ENCODE results near the gene NDUFS1. TPM values are rescaled to one million over a fixed set of nuclear protein-coding genes. Genes with fewer than 3 reads are reported as not detected.

The NDUFS1 gene
- total and polyA plus RNA-seq, 9 donors: 17.3 to 86.7 (median 58.3) TPM

GRCh38 chr2:206149330-206149729 is 9.9 kb downstream of the NDUFS1 start:
- H3K27me3 ChIP-seq: no peaks in the 10 kb centered on the region
- H3K9me3 ChIP-seq: no peaks in the 10 kb centered on the region
- intact Hi-C loops (cut with DNase I): no loop called here
- no peak overlapping the region for H3K27ac ChIP-seq
- no peaks in the 10 kb centered on the region for H3K36me3 ChIP-seq
- no peak overlapping the region for H3K4me3 ChIP-seq
- TF ChIP-seq, protein P1, sequence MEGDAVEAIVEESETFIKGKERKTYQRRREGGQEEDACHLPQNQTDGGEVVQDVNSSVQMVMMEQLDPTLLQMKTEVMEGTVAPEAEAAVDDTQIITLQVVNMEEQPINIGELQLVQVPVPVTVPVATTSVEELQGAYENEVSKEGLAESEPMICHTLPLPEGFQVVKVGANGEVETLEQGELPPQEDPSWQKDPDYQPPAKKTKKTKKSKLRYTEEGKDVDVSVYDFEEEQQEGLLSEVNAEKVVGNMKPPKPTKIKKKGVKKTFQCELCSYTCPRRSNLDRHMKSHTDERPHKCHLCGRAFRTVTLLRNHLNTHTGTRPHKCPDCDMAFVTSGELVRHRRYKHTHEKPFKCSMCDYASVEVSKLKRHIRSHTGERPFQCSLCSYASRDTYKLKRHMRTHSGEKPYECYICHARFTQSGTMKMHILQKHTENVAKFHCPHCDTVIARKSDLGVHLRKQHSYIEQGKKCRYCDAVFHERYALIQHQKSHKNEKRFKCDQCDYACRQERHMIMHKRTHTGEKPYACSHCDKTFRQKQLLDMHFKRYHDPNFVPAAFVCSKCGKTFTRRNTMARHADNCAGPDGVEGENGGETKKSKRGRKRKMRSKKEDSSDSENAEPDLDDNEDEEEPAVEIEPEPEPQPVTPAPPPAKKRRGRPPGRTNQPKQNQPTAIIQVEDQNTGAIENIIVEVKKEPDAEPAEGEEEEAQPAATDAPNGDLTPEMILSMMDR (IDR thresholded peaks at IDR 0.05): no peak
- TF ChIP-seq POLR2A (IDR thresholded peaks at IDR 0.05) (no peak), EP300 (IDR thresholded peaks at IDR 0.05) (no peak)
- peaks cover 1% of the 10 kb centered on the region for H3K4me1 ChIP-seq (ENCODE audit: insufficient read depth)
- DNase-seq: no peak
- 91 to 97% (median 94%) methylated on average over 1 of the region's 1 CpG for WGBS, 3 donors

DNA sequence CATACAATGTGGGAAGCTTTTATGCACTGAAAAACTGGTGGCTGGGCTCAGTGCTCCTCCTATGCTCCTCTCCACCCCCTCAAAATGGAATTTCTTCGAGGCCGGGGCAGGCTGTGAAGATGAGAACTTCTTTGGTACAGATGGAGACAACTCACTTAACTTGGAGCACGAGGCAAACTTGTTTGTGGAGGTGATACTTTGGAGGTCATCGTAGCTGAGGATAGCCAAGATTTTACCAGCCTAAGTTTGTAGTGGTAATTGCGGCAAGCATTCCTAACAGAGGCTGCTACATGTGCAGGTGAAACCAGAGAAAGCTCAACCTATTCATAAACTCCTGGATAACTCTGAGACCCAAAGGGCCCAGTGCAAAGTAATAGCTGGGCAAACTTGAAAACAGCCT is 13.6 kb downstream of the NDUFS1 start:
- no peak for TF ChIP-seq EP300 (IDR thresholded peaks at IDR 0.05)
- TF ChIP-seq, protein P1 (IDR thresholded peaks at IDR 0.05): no peak
- no peak for TF ChIP-seq POLR2A (IDR thresholded peaks at IDR 0.05)
- WGBS, 3 donors: 55 to 62% (median 58%) methylated on average over 5 of the region's 5 CpGs
- Histone ChIP-seq H3K4me3 (no peak overlapping the region), H3K9me3 (no peaks in the 10 kb centered on the region), H3K36me3 (no peaks in the 10 kb centered on the region), H3K27me3 (no peaks in the 10 kb centered on the region), H3K4me1 (ENCODE audit: insufficient read depth) (no peaks in the 10 kb centered on the region), H3K27ac (no peak overlapping the region)
- intact Hi-C loops (cut with DNase I): no loop called here
- DNase-seq: no peak

- WGBS, 3 donors: 90 to 100% (median 95%) methylated on average over 2 of the region's 2 CpGs
- intact Hi-C loops (cut with DNase I): no loop called here
- H3K4me1 ChIP-seq (ENCODE audit: insufficient read depth): no peaks in the 10 kb centered on the region
- H3K9me3 ChIP-seq: no peaks in the 10 kb centered on the region
- H3K4me3 ChIP-seq: no peak overlapping the region
- no peaks in the 10 kb centered on the region for H3K36me3 ChIP-seq
- TF ChIP-seq POLR2A (IDR thresholded peaks at IDR 0.05) (no peak), EP300 (IDR thresholded peaks at IDR 0.05) (no peak)
- TF ChIP-seq, protein P1 (IDR thresholded peaks at IDR 0.05): no peak
- DNase-seq: no peak
- no peaks in the 10 kb centered on the region for H3K27me3 ChIP-seq
- no peak overlapping the region for H3K27ac ChIP-seq
These were observed 14.9 kb downstream of the NDUFS1 start for GRCh38 chr2:206144383-206144782.

GRCh38 chr2:206143451-206143850 is 15.8 kb downstream of the NDUFS1 start:
- WGBS, 3 donors: 93 to 97% (median 96%) methylated on average over 4 of the region's 4 CpGs
- no peaks in the 10 kb centered on the region for H3K4me1 ChIP-seq (ENCODE audit: insufficient read depth)
- no peak overlapping the region for H3K4me3 ChIP-seq
- intact Hi-C loops (cut with DNase I): no loop called here
- H3K27me3 ChIP-seq: no peaks in the 10 kb centered on the region
- no peak overlapping the region for H3K27ac ChIP-seq
- TF ChIP-seq, protein P1 (IDR thresholded peaks at IDR 0.05): no peak
- H3K9me3 ChIP-seq: no peaks in the 10 kb centered on the region
- no peaks in the 10 kb centered on the region for H3K36me3 ChIP-seq
- no peak for DNase-seq

DNA sequence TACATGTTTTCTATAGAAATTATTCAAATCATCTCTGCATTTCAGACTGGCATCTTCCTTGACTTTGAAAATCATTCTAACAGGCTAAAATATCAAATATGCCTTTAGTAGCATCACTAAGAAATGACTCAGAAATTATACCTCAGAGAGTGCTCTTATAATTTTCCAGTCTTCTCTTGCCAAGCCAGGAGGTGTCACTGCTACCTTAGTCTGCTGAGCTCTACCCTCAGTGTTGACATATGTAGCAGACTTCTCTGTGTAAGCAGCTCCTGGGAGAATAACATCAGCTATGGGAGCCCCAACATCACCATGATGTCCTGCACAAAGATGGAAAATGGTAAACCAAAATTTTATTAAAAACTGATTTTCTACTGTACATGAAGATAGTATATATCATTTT is 31.6 kb downstream of the NDUFS1 start:
- no peaks in the 10 kb centered on the region for H3K4me1 ChIP-seq (ENCODE audit: insufficient read depth)
- no peak overlapping the region for H3K4me3 ChIP-seq
- H3K27ac ChIP-seq: no peak overlapping the region
- intact Hi-C loops (cut with DNase I): no loop called here
- no peak for DNase-seq
- H3K27me3 ChIP-seq: no peaks in the 10 kb centered on the region
- no peaks in the 10 kb centered on the region for H3K9me3 ChIP-seq
- TF ChIP-seq, protein P1 (IDR thresholded peaks at IDR 0.05): no peak
- TF ChIP-seq POLR2A (IDR thresholded peaks at IDR 0.05): no peak
- no peaks in the 10 kb centered on the region for H3K36me3 ChIP-seq

Measured in ovary (tissue), 9 donors.